ENCODE measurements around the gene CCNI2. TPM values are rescaled to one million over a fixed set of nuclear protein-coding genes. Genes with fewer than 3 reads are reported as not detected.

CCNI2 gene
- total RNA-seq, 1 experiment from 2014 or later: not detected

- DNase-seq (ENCODE audit: low read depth, low spot score): no peak
- in situ Hi-C loops (cut with HindIII; ENCODE audit: low pct_unique_long_range_greater_than_20kb, low sequenced_read_pairs): no loop called here
These were observed 14.4 kb downstream of the CCNI2 start for GRCh38 chr5:132761321-132762240.

- DNase-seq (ENCODE audit: low read depth, low spot score): no peak
- in situ Hi-C loops (cut with HindIII; ENCODE audit: low pct_unique_long_range_greater_than_20kb, low sequenced_read_pairs): no loop called here
These were observed 15.2 kb downstream of the CCNI2 start for GRCh38 chr5:132762246-132763000.

GRCh38 chr5:132763181-132764036, 16.2 kb downstream of the CCNI2 start:
- in situ Hi-C loops (cut with HindIII; ENCODE audit: low pct_unique_long_range_greater_than_20kb, low sequenced_read_pairs): no loop called here

GRCh38 chr5:132764051-132764450, 16.8 kb downstream of the CCNI2 start:
- DNase-seq (ENCODE audit: low read depth, low spot score): no peak
- in situ Hi-C loops (cut with HindIII; ENCODE audit: low pct_unique_long_range_greater_than_20kb, low sequenced_read_pairs): no loop called here

More at GRCh38 chr5:132763181-132764036, 16.2 kb downstream of the CCNI2 start:
- DNase-seq (ENCODE audit: low read depth, low spot score): no peak

DNA sequence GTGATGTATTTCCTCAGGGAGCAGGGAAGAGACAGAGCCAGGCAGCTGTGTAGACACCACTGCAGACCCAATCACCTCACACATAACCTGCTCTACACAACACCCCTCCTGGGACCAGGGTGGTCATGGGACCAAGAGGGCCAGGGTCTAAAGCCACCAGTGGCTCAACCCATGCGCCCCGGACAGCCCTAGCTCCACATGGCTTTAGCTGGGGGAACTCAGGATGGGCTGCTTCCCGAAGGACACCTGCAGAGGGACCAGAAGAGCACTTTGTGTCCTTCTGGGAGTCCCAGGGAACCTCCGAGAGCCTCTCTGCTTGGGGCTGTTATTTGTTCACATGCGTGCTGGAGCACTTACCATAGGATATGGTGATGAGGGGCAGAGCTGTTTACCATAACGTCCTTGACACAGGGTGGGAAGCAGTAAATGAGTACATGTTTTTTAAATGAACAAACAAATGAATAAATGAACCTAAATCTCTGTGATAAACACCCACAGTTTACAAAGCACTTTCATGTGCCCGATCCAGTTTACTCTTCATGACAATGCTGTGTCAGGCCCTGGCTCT, 17.5 kb downstream of the CCNI2 start:
- in situ Hi-C loops (cut with HindIII; ENCODE audit: low pct_unique_long_range_greater_than_20kb, low sequenced_read_pairs): no loop called here
- no peak for DNase-seq (ENCODE audit: low read depth, low spot score)

GRCh38 chr5:132765311-132766019, 18.2 kb downstream of the CCNI2 start:
- DNase-seq (ENCODE audit: low read depth, low spot score): no peak
- in situ Hi-C loops (cut with HindIII; ENCODE audit: low pct_unique_long_range_greater_than_20kb, low sequenced_read_pairs): no loop called here

GRCh38 chr5:132766020-132766805, 19.0 kb downstream of the CCNI2 start:
- no peak for DNase-seq (ENCODE audit: low read depth, low spot score)
- in situ Hi-C loops (cut with HindIII; ENCODE audit: low pct_unique_long_range_greater_than_20kb, low sequenced_read_pairs): no loop called here

GRCh38 chr5:132766806-132767055, 19.5 kb downstream of the CCNI2 start:
- in situ Hi-C loops (cut with HindIII; ENCODE audit: low pct_unique_long_range_greater_than_20kb, low sequenced_read_pairs): no loop called here
- no peak for DNase-seq (ENCODE audit: low read depth, low spot score)

DNA sequence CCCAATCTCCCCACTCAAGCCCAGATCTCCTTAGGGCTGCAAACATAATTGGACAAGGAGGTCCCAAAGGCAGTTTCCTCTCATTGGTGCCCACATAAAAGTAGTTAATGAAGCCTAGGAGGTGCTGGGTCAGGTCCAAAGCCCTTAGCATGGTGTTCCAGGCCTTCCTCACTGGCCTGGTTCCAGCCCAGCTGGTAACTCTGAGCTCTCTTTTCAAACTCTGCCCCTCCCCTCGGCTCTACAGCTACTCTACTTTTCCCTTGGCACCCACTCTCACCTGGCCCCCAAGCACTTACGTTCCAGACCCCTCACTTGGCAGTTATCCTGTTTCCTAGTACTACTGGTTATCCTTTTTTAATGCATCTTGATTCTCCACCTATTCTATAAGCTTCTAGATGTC, 19.9 kb downstream of the CCNI2 start:
- no peak for DNase-seq (ENCODE audit: low read depth, low spot score)
- in situ Hi-C loops (cut with HindIII; ENCODE audit: low pct_unique_long_range_greater_than_20kb, low sequenced_read_pairs): no loop called here

- no peak for DNase-seq (ENCODE audit: low read depth, low spot score)
- in situ Hi-C loops (cut with HindIII; ENCODE audit: low pct_unique_long_range_greater_than_20kb, low sequenced_read_pairs): no loop called here
These were observed 21.3 kb downstream of the CCNI2 start for GRCh38 chr5:132768485-132768868.

DNA sequence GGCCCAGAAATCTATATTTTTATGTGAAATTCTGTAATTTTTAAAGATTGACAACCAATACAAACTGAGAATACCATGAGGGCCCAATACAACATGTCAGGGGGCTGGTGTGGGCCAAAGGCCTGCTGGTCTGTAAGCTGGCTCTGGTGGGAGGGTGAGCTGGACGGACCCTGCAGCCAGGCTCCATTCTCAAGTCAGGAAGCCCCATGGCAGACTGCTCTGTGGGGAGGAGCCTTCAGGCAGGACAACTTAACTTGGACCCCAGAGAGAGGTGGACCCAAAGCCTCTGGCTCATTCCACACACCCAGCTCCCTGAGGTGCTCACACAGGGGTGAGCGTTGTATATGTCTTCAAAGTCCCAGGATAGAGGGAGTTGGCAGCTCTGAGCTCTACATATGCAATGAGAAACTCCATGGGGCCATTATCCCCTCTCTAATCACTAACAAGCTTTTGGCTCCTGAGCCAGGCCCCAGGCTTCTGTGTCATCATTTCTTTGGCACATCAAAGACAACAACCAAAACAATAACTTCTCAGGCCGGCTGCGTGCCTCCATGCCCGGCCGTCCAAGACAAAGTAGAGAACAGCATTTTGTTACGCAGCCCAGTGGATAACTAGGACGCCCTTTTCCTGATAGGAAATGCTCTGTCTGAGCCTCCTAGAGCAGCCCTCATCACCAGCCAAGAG, 23.4 kb downstream of the CCNI2 start:
- DNase-seq (ENCODE audit: low read depth, low spot score): no peak
- in situ Hi-C loops (cut with HindIII; ENCODE audit: low pct_unique_long_range_greater_than_20kb, low sequenced_read_pairs): no loop called here

GRCh38 chr5:132771503-132771998, 24.3 kb downstream of the CCNI2 start:
- DNase-seq (ENCODE audit: low read depth, low spot score): no peak
- in situ Hi-C loops (cut with HindIII; ENCODE audit: low pct_unique_long_range_greater_than_20kb, low sequenced_read_pairs): no loop called here

DNA sequence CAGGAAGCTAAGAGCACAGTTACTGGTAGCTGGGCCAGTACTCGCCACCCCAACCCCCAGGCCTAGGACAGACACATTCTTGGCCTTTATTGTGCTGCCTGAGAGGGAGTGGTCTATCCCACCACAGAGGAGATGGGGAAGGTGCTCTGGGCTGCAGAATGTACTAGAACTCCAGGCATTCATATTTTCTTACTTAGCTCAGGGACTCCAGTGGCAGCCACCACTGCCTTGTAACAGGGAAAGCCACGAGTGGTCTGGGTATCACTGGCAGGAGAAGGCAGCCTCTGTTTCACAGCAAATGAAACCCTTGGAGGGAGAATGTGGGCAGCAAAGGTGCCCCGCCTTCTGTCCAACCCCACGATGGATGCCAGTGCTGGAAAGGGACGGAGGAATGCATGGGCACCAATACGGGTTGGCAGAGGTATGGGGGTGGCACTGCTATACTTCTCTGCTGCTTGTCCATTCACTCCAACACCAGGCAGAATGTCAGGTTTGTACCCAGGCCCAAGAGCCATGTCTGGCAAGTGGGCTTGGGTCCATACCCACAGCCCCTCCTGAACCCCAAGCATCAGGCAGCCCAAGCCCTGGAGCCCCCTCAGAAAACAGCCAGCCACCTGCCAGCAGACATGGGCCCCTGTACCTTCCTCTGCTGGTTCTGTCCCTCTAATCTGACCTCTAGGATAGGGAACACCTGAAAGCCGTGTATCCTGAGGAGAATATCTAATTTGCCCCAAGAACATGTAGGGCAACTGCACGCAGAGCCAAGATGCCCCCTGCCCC, 25.3 kb downstream of the CCNI2 start:
- no peak for DNase-seq (ENCODE audit: low read depth, low spot score)
- in situ Hi-C loops (cut with HindIII; ENCODE audit: low pct_unique_long_range_greater_than_20kb, low sequenced_read_pairs): no loop called here

GRCh38 chr5:132773114-132773513, 25.9 kb downstream of the CCNI2 start:
- DNase-seq (ENCODE audit: low read depth, low spot score): no peak
- in situ Hi-C loops (cut with HindIII; ENCODE audit: low pct_unique_long_range_greater_than_20kb, low sequenced_read_pairs): no loop called here

- in situ Hi-C loops (cut with HindIII; ENCODE audit: low pct_unique_long_range_greater_than_20kb, low sequenced_read_pairs): no loop called here
- no peak for DNase-seq (ENCODE audit: low read depth, low spot score)
These were observed 26.6 kb downstream of the CCNI2 start for GRCh38 chr5:132773601-132774355.
